K562 (cell line): Measurements from ENCODE around the gene CDC14A. TPM values are rescaled to one million over a fixed set of nuclear protein-coding genes. Genes with fewer than 3 reads are reported as not detected.

Experiments
- CHCHD3 ChIP-seq: fragments of 250-450 bp; sonication (Bioruptor Pico); IDR thresholded peaks from 2 replicates; pipeline ENCODE4 v2.1.2; 2022; ENCODE audit warnings: mild to moderate bottlenecking
- CTBP1 ChIP-seq: fragments of 450-650 bp; IDR thresholded peaks from 2 replicates; pipeline ENCODE4 v1.6.1; 2016; ENCODE audit warnings: borderline replicate concordance
- E2F3 ChIP-seq: fragments of 250-450 bp; sonication (Bioruptor Pico); IDR thresholded peaks from 2 replicates; pipeline ENCODE4 v1.4.0; 2020; ENCODE audit warnings: mild to moderate bottlenecking
- FOSL1 ChIP-seq: fragments of 200-800 bp; sonication (Bioruptor generic); conservative IDR thresholded peaks from 2 replicates; pipeline ENCODE4 v1.6.1; 2016; ENCODE audit warnings: missing genetic modification characterization, missing compliant biosample characterization
- FOXM1 ChIP-seq, 2 experiments: fragments of 450-650 bp in 1 of 2; sonication (generic) in 1 of 2; formaldehyde crosslinking in 1 of 2; IDR thresholded peaks; 2 replicates each; pipeline versions ENCODE4 v1.6.1 to v1.9.0; 2017 to 2022; ENCODE audit warnings: low read depth in 2 of 2, mild to moderate bottlenecking in 2 of 2, missing genetic modification reagents in 1 of 2, moderate library complexity in 1 of 2
- FOXP1 ChIP-seq: sonication (generic); formaldehyde crosslinking; IDR thresholded peaks from 2 replicates; pipeline ENCODE4 v1.8.0; 2022; ENCODE audit warnings: mild to moderate bottlenecking, missing genetic modification reagents
- HCFC1 ChIP-seq: IDR thresholded peaks from 2 replicates; pipeline ENCODE4 v1.6.1; 2012; ENCODE audit warnings: low read depth, low read length, improper control_type of control experiment
- HDAC2 ChIP-seq: fragments of 450-650 bp; IDR thresholded peaks from 2 replicates; pipeline ENCODE4 v1.6.1; 2016; ENCODE audit warnings: mild to moderate bottlenecking
- HMGN3 ChIP-seq: IDR thresholded peaks from 2 replicates; pipeline ENCODE4 v1.6.1; 2011; ENCODE audit warnings: borderline replicate concordance, low read depth, mild to moderate bottlenecking, mixed read lengths, low read length; ENCODE audit not compliant: insufficient read length; ENCODE audit errors: extremely low read depth
- HNRNPLL ChIP-seq: fragments of 200-400 bp; formaldehyde crosslinking; IDR thresholded peaks from 2 replicates; pipeline ENCODE4 v1.6.1; 2017; ENCODE audit warnings: low read length, low read depth, mild to moderate bottlenecking; ENCODE audit not compliant: poor library complexity, severe bottlenecking
- MCM7 ChIP-seq, 2 experiments: fragments of 450-650 bp; IDR thresholded peaks; 2 replicates each; pipeline ENCODE4 v1.6.1; 2016 to 2018
- NEUROD1 ChIP-seq: fragments of 150-350 bp; IDR thresholded peaks from 2 replicates; pipeline ENCODE4 v1.6.1; 2014; ENCODE audit warnings: borderline replicate concordance, low read length, low read depth; ENCODE audit not compliant: partially characterized antibody
- RB1 ChIP-seq: fragments of 450-650 bp; IDR thresholded peaks from 2 replicates; pipeline ENCODE4 v1.6.1; 2017; ENCODE audit warnings: low read depth, mild to moderate bottlenecking
- RBM34 ChIP-seq: fragments of 200-400 bp; formaldehyde crosslinking; IDR thresholded peaks from 2 replicates; pipeline ENCODE4 v1.6.1; 2018; ENCODE audit warnings: low read length, borderline replicate concordance; ENCODE audit not compliant: insufficient read depth
- SIN3A ChIP-seq, 2 experiments: fragments of 150-350 bp in 1 of 2; IDR thresholded peaks; 2 replicates each; pipeline ENCODE4 v1.6.1; 2011 to 2016; ENCODE audit warnings: borderline replicate concordance in 2 of 2, low read depth in 2 of 2, low read length in 2 of 2, mild to moderate bottlenecking in 2 of 2, moderate library complexity in 2 of 2; ENCODE audit not compliant: control insufficient read depth in 1 of 2
- TAF9B ChIP-seq: fragments of 450-650 bp; IDR thresholded peaks from 2 replicates; pipeline ENCODE4 v1.6.1; 2018; ENCODE audit warnings: mild to moderate bottlenecking; ENCODE audit not compliant: partially characterized antibody
- TRIM28 ChIP-seq: fragments of 450-650 bp; IDR thresholded peaks from 2 replicates; pipeline ENCODE4 v1.6.1; 2017
- ZNF280A ChIP-seq: fragments of 450-650 bp; IDR thresholded peaks from 2 replicates; pipeline ENCODE4 v1.6.1; 2018; ENCODE audit warnings: mild to moderate bottlenecking, low read depth; ENCODE audit not compliant: partially characterized antibody
- ZNF518B ChIP-seq: fragments of 250-450 bp; sonication (Bioruptor Pico); IDR thresholded peaks from 2 replicates; pipeline ENCODE4 v1.5.0; 2021; ENCODE audit warnings: mild to moderate bottlenecking, moderate library complexity
- ZNF79 ChIP-seq: fragments of 250-450 bp; sonication (Bioruptor Pico); IDR thresholded peaks from 2 replicates; pipeline ENCODE4 v1.4.0; 2020; ENCODE audit warnings: low read depth, mild to moderate bottlenecking, moderate library complexity
- polyA plus RNA-seq, 8 experiments: library from polyadenylated mRNA; depleted of rRNA in 4 of 8; stranded (reverse) in 5 of 8; unstranded in 3 of 8; fragments of >200 nt; fragmentation: Nextera tagmentation in 2 of 8; fragmentation: Illumina TruSeq in 1 of 8; extraction: Ambion mirVana in 2 of 8; extraction: Trizol in 1 of 8; gene quantifications; 2 replicates each; pipeline versions ENCODE4 v1.2.1 to v1.2.3, GENCODE V29; 2011 to 2014; ENCODE audit warnings: inconsistent platforms in 1 of 8, missing spikeins in 1 of 8
- total RNA-seq, 7 experiments: library from RNA; depleted of rRNA in 6 of 7; stranded (reverse); fragments of >200 nt in 6 of 7; fragmentation: Illumina TruSeq in 2 of 7; extraction: Trizol in 2 of 7; gene quantifications; 2 replicates each; pipeline versions ENCODE4 v1.2.1 to v1.2.3, GENCODE V29; 2011 to 2021; ENCODE audit warnings: low replicate concordance in 1 of 7

The CDC14A gene
- total and polyA plus RNA-seq, 9 of the 15 experiments (the other 6 are each of a cell fraction or from before 2014, with no cell fraction given), result 17.0 to 74.3 (median 33.4) TPM

DNA sequence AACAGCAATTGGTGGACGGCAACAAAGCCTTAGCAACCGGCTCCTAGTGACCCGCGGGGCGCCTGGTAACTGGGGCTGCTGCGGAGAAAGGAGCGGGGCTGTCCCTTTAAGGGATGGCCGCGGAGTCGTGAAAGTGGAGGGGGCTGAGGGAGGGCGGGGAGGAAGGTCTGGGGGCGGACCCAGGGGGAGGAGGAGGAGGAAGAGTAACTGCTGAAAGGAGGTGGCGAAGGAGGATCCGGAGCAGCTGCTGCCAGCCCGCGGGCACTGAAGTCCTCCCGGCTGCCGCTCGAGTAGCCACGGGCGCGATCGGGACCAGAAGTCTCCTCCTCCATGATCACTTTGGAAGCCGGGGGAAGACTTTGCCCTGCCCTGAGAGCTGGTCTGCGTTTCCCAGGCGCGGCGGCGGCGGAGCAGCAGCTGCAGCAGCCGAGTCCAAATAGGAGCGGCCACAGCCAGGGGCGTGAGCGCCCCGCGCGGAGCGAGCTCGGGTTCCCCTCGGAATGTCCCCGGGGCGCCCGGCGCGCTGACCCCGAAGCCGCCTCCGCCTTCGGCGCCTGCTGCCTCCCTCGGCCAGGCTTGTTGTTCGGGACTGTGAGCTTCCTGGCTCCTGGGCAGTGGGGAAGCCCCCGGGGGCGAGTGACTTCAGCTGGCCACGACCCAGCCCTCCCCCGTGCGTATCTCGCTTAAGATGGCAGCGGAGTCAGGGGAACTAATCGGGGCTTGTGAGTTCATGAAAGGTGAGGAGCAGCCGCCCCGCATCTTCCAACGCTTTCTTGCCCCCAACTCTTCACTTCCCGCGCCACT is at the start of gene CDC14A (continued):
- TF ChIP-seq SIN3A (IDR thresholded peaks at IDR 0.05; ENCODE audit: borderline replicate concordance in 2 of 2, control insufficient read depth in 1 of 2, low read depth in 2 of 2, low read length in 2 of 2) (peak in 1 of 2 experiments; percentile 84; a peak in 2 of 4 replicates), MCM7 (IDR thresholded peaks at IDR 0.05) (no peak), RBM34 (0 out of 2 replicates have a peak, but pooled peaks have one; percentile 66), HNRNPLL (peak; percentile 27), HDAC2 (no peak), E2F3 (CRISPR knock-in tag) (no peak), CTBP1 (peak; percentile 32; the same call in 1 of the 2 replicates), FOXP1 (CRISPR knock-in tag) (peak; percentile 39; the same call in 1 of the 2 replicates), ZNF280A (no peak), RB1 (peak; percentile 50; the same call in 1 of the 2 replicates), ZNF79 (CRISPR knock-in tag) (no peak), FOXM1 (IDR thresholded peaks at IDR 0.05; ENCODE audit: low read depth) (0 out of 2 replicates have a peak, but pooled peaks have one; percentile 26), FOXM1 (CRISPR knock-in tag; IDR thresholded peaks at IDR 0.05; ENCODE audit: low read depth) (no peak), HMGN3 (peak; percentile 42), FOSL1 (tag) (no peak), HCFC1 (0 out of 2 replicates have a peak, but pooled peaks have one; percentile 11), TAF9B (no peak), CHCHD3 (CRISPR knock-in tag) (no peak), TRIM28 (no peak), ZNF518B (CRISPR knock-in tag) (no peak), NEUROD1 (peak; percentile 96)
